Measurements from ENCODE around the gene HOXA1.

The HOXA1 gene

DNA sequence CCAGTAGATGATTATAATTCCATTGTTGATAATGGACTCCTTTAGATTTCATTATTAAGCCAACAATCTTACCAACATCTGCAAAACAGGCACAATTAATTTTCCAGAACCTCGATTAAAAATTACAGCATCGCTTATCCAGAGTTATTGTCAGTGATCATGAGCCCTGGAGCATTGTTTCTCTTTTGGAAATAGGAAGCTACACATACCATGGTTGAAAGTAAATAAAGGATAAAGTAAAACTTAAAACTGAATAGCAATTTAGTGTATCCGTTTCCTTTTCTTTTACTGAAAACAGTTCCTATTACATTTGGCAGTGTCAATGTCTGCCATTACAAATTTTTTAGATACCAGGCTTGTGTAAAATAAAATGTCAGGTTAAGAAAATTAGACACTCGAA is 16.6 kb upstream of the HOXA1 start:
- TF ChIP-seq REST (IDR thresholded peaks at IDR 0.05; ENCODE audit: insufficient replicate concordance, low read depth) (no peak), GABPA (IDR thresholded peaks at IDR 0.05; ENCODE audit: low read depth) (no peak), POLR2AphosphoS5 (IDR thresholded peaks at IDR 0.05; ENCODE audit: low read depth) (no peak), SPI1 (IDR thresholded peaks at IDR 0.05; ENCODE audit: borderline replicate concordance, low read depth) (no peak)
- TF ChIP-seq, protein P1, sequence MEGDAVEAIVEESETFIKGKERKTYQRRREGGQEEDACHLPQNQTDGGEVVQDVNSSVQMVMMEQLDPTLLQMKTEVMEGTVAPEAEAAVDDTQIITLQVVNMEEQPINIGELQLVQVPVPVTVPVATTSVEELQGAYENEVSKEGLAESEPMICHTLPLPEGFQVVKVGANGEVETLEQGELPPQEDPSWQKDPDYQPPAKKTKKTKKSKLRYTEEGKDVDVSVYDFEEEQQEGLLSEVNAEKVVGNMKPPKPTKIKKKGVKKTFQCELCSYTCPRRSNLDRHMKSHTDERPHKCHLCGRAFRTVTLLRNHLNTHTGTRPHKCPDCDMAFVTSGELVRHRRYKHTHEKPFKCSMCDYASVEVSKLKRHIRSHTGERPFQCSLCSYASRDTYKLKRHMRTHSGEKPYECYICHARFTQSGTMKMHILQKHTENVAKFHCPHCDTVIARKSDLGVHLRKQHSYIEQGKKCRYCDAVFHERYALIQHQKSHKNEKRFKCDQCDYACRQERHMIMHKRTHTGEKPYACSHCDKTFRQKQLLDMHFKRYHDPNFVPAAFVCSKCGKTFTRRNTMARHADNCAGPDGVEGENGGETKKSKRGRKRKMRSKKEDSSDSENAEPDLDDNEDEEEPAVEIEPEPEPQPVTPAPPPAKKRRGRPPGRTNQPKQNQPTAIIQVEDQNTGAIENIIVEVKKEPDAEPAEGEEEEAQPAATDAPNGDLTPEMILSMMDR (IDR thresholded peaks at IDR 0.05; ENCODE audit: insufficient read depth, low read length): no peak
- no peak overlapping the region for H3K4me3 ChIP-seq (replicated peaks; ENCODE audit: insufficient read depth, low read length)
- DNase-seq (ENCODE audit: low read depth in 1 of 2, low spot score in 1 of 2): no peak
- peaks cover 3% of the 10 kb centered on the region for H3K27me3 ChIP-seq (ENCODE audit: insufficient read depth, poor library complexity, severe bottlenecking)
- no peak overlapping the region for H3K27ac ChIP-seq (replicated peaks)

- TF ChIP-seq GABPA (IDR thresholded peaks at IDR 0.05; ENCODE audit: low read depth) (no peak), REST (IDR thresholded peaks at IDR 0.05; ENCODE audit: insufficient replicate concordance, low read depth) (no peak), POLR2AphosphoS5 (IDR thresholded peaks at IDR 0.05; ENCODE audit: low read depth) (no peak), SPI1 (IDR thresholded peaks at IDR 0.05; ENCODE audit: borderline replicate concordance, low read depth) (no peak)
- TF ChIP-seq, protein P1 (IDR thresholded peaks at IDR 0.05; ENCODE audit: insufficient read depth, low read length): no peak
- no peaks in the 10 kb centered on the region for H3K27me3 ChIP-seq (ENCODE audit: insufficient read depth, poor library complexity, severe bottlenecking)
- H3K27ac ChIP-seq (replicated peaks): no peak overlapping the region
- DNase-seq (ENCODE audit: low read depth in 1 of 2, low spot score in 1 of 2): no peak
- H3K4me3 ChIP-seq (replicated peaks; ENCODE audit: insufficient read depth, low read length): no peak overlapping the region
Observed at GRCh38 chr7:27111751-27112277, 16.0 kb upstream of the HOXA1 start.

DNA sequence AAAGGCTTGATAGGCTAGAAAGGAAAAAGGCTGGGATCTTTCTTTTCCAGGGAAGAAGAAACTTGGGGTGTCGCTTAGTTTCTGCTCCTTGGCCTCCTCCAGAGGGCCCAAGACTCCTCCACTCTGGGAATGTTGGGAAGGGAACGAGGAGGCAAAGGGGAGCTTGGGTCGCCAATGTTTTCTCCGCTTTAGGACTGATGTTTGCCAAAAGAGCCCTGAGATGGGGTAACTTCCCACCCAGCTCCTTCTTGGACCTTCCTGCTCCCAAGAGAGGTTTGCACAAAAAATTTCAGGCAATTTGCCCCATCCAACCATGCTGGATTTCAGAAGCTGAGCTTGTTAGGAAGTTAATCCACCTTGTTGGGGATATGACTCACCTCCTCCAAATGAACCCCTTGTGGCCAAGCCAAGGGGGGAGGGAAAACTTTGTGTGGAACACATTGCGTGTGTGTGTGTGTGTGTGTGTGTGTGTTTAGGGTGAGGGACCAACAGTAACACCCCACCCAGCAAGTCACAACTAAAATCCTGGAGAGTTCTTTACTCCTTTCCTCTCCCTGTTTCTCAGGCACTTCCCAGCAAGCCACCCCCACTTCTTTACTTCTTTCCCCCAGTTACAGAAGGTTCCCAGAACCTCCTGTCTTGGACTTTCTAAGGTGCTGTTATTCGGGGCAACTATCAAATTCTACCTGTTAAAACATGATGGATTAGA is 15.4 kb upstream of the HOXA1 start:
- H3K4me3 ChIP-seq (replicated peaks; ENCODE audit: insufficient read depth, low read length): no peak overlapping the region
- no peak for DNase-seq (ENCODE audit: low read depth in 1 of 2, low spot score in 1 of 2)
- H3K27ac ChIP-seq (replicated peaks): no peak overlapping the region
- no peaks in the 10 kb centered on the region for H3K27me3 ChIP-seq (ENCODE audit: insufficient read depth, poor library complexity, severe bottlenecking)
- TF ChIP-seq, protein P1 (IDR thresholded peaks at IDR 0.05; ENCODE audit: insufficient read depth, low read length): no peak
- TF ChIP-seq SPI1 (IDR thresholded peaks at IDR 0.05; ENCODE audit: borderline replicate concordance, low read depth) (no peak), POLR2AphosphoS5 (IDR thresholded peaks at IDR 0.05; ENCODE audit: low read depth) (no peak), GABPA (IDR thresholded peaks at IDR 0.05; ENCODE audit: low read depth) (no peak), REST (IDR thresholded peaks at IDR 0.05; ENCODE audit: insufficient replicate concordance, low read depth) (no peak)

Data from HL-60 (cell line).